Cardiac muscle cell (in vitro differentiated cells and primary cell): ENCODE data around the gene TNRC18. TPM values are rescaled to one million over a fixed set of nuclear protein-coding genes. Genes with fewer than 3 reads are reported as not detected.

ENCODE experiments used
- polyA plus RNA-seq: library from polyadenylated mRNA; unstranded; fragments of >200 nt; fragmentation: Nextera tagmentation; extraction: Ambion mirVana; gene quantifications from 2 replicates; pipeline ENCODE4 v1.2.1, GENCODE V29; 2016
- total RNA-seq: library from RNA; depleted of rRNA; stranded (reverse); fragments of >200 nt; gene quantifications from 2 replicates; pipeline ENCODE4 v1.2.3, GENCODE V29; 2016

TNRC18 gene
- total and polyA plus RNA-seq, 2 experiments from 2014 or later = 15.1 to 180 TPM

Other genes with a start within 250 kb of the TNRC18 start
- gene WIPI2, start 233.6 kb downstream of the TNRC18 start, total RNA-seq = 48.5 and 54.8 TPM in 2 replicates
- 52.0 and 63.7 TPM in 2 replicates for gene WIPI2, start 233.6 kb downstream of the TNRC18 start, polyA plus RNA-seq
- 19.5 and 28.3 TPM in 2 replicates for gene SLC29A4, start 140.9 kb downstream of the TNRC18 start, total RNA-seq
- gene SLC29A4, start 140.9 kb downstream of the TNRC18 start, polyA plus RNA-seq = 14.6 and 26.5 TPM in 2 replicates
- gene FBXL18, start 90.0 kb upstream of the TNRC18 start, total RNA-seq = 10.0 and 11.4 TPM in 2 replicates
- 5.1 and 8.3 TPM in 2 replicates for gene FBXL18, start 90.0 kb upstream of the TNRC18 start, polyA plus RNA-seq
- gene ACTB, start 106.8 kb upstream of the TNRC18 start, total RNA-seq = 2,248 and 2,483 TPM in 2 replicates
- 2,826 and 3,628 TPM in 2 replicates for gene ACTB, start 106.8 kb upstream of the TNRC18 start, polyA plus RNA-seq
- gene FSCN1, start 169.0 kb upstream of the TNRC18 start, total RNA-seq = 340 and 364 TPM in 2 replicates
- gene FSCN1, start 169.0 kb upstream of the TNRC18 start, polyA plus RNA-seq = 171 and 180 TPM in 2 replicates